ENCODE data around the gene KTN1. TPM values are rescaled to one million over a fixed set of nuclear protein-coding genes. Genes with fewer than 3 reads are reported as not detected.

The KTN1 gene
- total and polyA plus RNA-seq, 7 donors = 218 to 607 (median 279) TPM

DNA sequence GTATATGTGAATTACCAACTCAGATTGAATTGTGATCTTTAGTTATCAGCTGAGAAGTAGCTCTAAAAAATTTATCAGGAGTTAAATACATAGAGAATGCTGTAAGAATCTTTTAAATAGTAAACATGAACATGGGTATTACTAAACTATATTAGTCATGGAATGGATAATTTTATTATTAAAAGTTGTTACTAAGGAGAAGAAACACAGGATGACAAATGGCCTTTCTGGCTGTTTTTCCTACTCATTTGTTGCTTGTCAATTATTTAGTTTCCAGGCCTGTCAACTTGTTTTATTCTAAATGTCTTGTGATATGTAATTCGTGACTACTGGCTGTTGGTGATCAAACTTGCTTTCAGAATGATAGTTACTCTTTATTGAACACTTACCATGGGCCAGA is 58.7 kb downstream of the KTN1 start:
- ATAC-seq (no peak), DNase-seq (no peak)
- 62 to 90% (median 66%) methylated on average over 1 of the region's 1 CpG for WGBS, 3 donors
- Histone ChIP-seq H3K9me3 (no peaks in the 10 kb centered on the region), H3K27me3 (ENCODE audit: insufficient read depth in 3 of 3, low read length in 2 of 3) (no peaks in the 10 kb centered on the region), H3K4me3 (no peak overlapping the region), H3K4me1 (no peaks in the 10 kb centered on the region), H3K36me3 (ENCODE audit: insufficient read depth in 1 of 2, low read depth in 1 of 2) (peaks cover 7 to 99% of the 10 kb centered on the region in 2 donors), H3K27ac (no peak overlapping the region)
- TF ChIP-seq, protein P1, sequence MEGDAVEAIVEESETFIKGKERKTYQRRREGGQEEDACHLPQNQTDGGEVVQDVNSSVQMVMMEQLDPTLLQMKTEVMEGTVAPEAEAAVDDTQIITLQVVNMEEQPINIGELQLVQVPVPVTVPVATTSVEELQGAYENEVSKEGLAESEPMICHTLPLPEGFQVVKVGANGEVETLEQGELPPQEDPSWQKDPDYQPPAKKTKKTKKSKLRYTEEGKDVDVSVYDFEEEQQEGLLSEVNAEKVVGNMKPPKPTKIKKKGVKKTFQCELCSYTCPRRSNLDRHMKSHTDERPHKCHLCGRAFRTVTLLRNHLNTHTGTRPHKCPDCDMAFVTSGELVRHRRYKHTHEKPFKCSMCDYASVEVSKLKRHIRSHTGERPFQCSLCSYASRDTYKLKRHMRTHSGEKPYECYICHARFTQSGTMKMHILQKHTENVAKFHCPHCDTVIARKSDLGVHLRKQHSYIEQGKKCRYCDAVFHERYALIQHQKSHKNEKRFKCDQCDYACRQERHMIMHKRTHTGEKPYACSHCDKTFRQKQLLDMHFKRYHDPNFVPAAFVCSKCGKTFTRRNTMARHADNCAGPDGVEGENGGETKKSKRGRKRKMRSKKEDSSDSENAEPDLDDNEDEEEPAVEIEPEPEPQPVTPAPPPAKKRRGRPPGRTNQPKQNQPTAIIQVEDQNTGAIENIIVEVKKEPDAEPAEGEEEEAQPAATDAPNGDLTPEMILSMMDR (IDR thresholded peaks at IDR 0.05) = no peak
- intact Hi-C loops (cut with DNase I) = no loop called here

DNA sequence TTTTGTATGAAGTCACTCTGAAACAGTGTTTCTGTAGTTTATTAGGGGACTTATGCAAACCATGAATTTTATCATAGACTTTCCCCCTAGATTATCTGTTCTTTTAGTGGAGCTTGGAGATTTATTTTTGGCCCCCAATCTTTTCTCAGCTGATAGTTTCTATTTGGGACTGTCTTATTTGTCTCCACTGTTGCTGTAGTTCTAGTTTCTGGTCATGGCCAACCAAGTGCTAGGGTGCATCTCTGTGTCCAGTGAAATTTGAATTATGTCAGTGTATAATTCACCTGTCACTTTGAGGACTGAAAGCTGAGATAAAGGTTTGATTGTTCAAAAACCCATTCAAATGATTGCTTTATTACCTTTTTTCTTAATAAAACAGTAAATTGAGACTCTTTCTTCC is 61.3 kb downstream of the KTN1 start:
- Histone ChIP-seq H3K36me3 (ENCODE audit: insufficient read depth in 1 of 2, low read depth in 1 of 2) (peaks cover 7 to 81% of the 10 kb centered on the region in 2 donors), H3K4me1 (peaks cover 19% of the 10 kb centered on the region), H3K4me3 (no peak overlapping the region), H3K27me3 (ENCODE audit: insufficient read depth in 3 of 3, low read length in 2 of 3) (no peaks in the 10 kb centered on the region), H3K27ac (no peak overlapping the region), H3K9me3 (no peaks in the 10 kb centered on the region)
- no peak for DNase-seq
- no peak for ATAC-seq
- TF ChIP-seq, protein P1 (IDR thresholded peaks at IDR 0.05) = no peak
- intact Hi-C loops (cut with DNase I) = no loop called here

DNA sequence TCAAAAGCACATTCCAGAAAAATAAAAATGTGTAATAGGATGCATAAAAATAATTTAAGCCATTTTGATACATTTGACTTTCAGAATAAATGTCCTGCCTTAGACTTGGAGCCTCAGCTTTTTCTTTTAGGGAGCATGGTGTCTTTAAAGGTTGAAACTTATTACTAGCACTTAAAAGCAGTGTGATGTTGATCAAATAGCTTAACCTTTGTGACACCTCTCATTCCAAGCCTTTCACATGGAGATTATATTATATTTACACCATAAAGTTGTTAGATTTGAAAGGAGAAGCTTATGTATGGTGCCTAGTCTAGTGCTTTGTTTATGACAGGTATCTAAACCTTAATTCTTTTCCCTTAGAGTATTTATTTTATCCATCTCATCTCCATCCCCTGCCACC is 61.9 kb downstream of the KTN1 start:
- Histone ChIP-seq H3K4me1 (peaks cover 19% of the 10 kb centered on the region), H3K4me3 (no peak overlapping the region), H3K9me3 (no peaks in the 10 kb centered on the region), H3K27me3 (ENCODE audit: insufficient read depth in 3 of 3, low read length in 2 of 3) (no peaks in the 10 kb centered on the region), H3K36me3 (ENCODE audit: insufficient read depth in 1 of 2, low read depth in 1 of 2) (peaks cover 6 to 79% of the 10 kb centered on the region in 2 donors), H3K27ac (no peak overlapping the region)
- intact Hi-C loops (cut with DNase I) = no loop called here
- no peak for DNase-seq
- ATAC-seq = no peak
- TF ChIP-seq, protein P1 (IDR thresholded peaks at IDR 0.05) = no peak

DNA sequence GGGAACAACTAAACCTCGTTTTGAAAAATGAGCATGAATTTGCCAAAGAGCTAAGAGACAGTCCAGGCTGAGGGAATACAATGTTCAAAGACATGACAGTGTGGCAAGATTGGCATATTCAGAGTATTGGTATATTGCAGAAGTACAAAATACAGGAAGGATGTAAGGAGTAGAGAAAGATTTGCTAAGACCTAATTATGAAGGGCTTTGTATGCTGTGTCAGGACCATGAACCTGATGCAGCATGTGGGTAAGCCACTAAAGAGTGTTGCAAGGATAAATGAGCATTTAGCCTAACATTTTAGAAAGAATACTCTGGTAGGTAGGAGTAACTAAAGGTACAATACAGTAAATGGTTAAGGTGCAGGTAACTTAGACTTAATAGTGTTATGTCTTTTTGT is 65.1 kb downstream of the KTN1 start:
- no peak overlapping the region for H3K4me3 ChIP-seq
- no peaks in the 10 kb centered on the region for H3K27me3 ChIP-seq (ENCODE audit: insufficient read depth in 3 of 3, low read length in 2 of 3)
- 30 to 46% (median 39%) methylated on average over 1 of the region's 1 CpG for WGBS, 3 donors
- peaks cover 3 to 75% of the 10 kb centered on the region in 2 donors for H3K36me3 ChIP-seq (ENCODE audit: insufficient read depth in 1 of 2, low read depth in 1 of 2)
- DNase-seq (no peak), ATAC-seq (peak; percentile 22 to 63 (median 44))
- intact Hi-C loops (cut with DNase I) = no loop called here
- peak overlapping the region; percentile 72 for H3K27ac ChIP-seq
- H3K4me1 ChIP-seq = peaks cover 19% of the 10 kb centered on the region
- H3K9me3 ChIP-seq = no peaks in the 10 kb centered on the region
- TF ChIP-seq, protein P1 (IDR thresholded peaks at IDR 0.05) = no peak

Measured in psoas muscle (tissue), 8 donors.